Activated CD8-positive, alpha-beta memory T cell treated with anti-CD3 and anti-CD28 coated beads for 36 hours (primary cell): ENCODE results near the gene NOP53. TPM values are rescaled to one million over a fixed set of nuclear protein-coding genes. Genes with fewer than 3 reads are reported as not detected.
"Not testable (repeated sequence)": the region's sequence is repeated elsewhere in the genome, so short reads cannot be mapped to it uniquely, and the experiment has no call there.

Experiments used
- CTCF ChIA-PET: fragments of 350-600 bp; sonication (Branson Sonifier 250); formaldehyde crosslinking; loops from one replicate; lab custom pipeline; 2021; ENCODE audit warnings: antibody characterized with exemption; lab: Charles Lee
- POLR2A ChIA-PET: fragments of 350-600 bp; sonication (Branson Sonifier 250); formaldehyde crosslinking; loops from one replicate; lab custom pipeline; 2021; ENCODE audit warnings: antibody characterized with exemption; lab: Charles Lee
- total RNA-seq, 2 experiments: library from RNA; stranded (reverse); gene quantifications; one replicate each; pipeline ENCODE4 v1.2.3, GENCODE V29; 2021

NOP53 gene
- total RNA-seq, 2 experiments from 2014 or later, result 201 to 204 TPM

- ChIA-PET CTCF (no interaction called here), POLR2A (interaction anchor here (0.5 to 0.6 kb wide), 2 partner anchors 100 to 106 kb away, joined by 3 to 4 read pairs; no protein-coding TSS in a partner anchor)
Measured at GRCh38 chr19:47762615-47763308, 17.4 kb downstream of the NOP53 start.

- ChIA-PET CTCF (interaction anchor here (0.5 to 1.2 kb wide), 3 partner anchors 8 to 1797 kb away, joined by 3 to 4 read pairs (median 3); no protein-coding TSS in a partner anchor), POLR2A (interaction anchor here (0.7 kb wide), 1 partner anchor 11 kb away, joined by 11 read pairs; no protein-coding TSS in a partner anchor)
Measured at GRCh38 chr19:47764705-47765104, 19.4 kb downstream of the NOP53 start.

GRCh38 chr19:47765523-47766358 lies 20.4 kb downstream of the NOP53 start:
- POLR2A ChIA-PET, result interaction anchor here (0.7 kb wide), 1 partner anchor 487 kb away, joined by 5 read pairs; no protein-coding TSS in a partner anchor
- CTCF ChIA-PET, result interaction anchor here (0.7 to 1.3 kb wide), 5 partner anchors 9 to 48 kb away, joined by 3 to 4 read pairs (median 3); no protein-coding TSS in a partner anchor

GRCh38 chr19:47766359-47766620 lies 20.9 kb downstream of the NOP53 start:
- ChIA-PET CTCF (interaction anchor here (1.2 to 1.3 kb wide), 3 partner anchors 11 to 47 kb away, joined by 3 to 4 read pairs (median 4); no protein-coding TSS in a partner anchor), POLR2A (no interaction called here)

- ChIA-PET POLR2A (no interaction called here), CTCF (interaction anchor here (1.2 kb wide), 1 partner anchor 11 kb away, joined by 4 read pairs; no protein-coding TSS in a partner anchor)
Measured at GRCh38 chr19:47766670-47767069, 21.3 kb downstream of the NOP53 start.

GRCh38 chr19:47767349-47767748 lies 22.0 kb downstream of the NOP53 start:
- CTCF ChIA-PET, result interaction anchor here (0.6 to 1.2 kb wide), 3 partner anchors 12 to 1324 kb away, joined by 3 to 4 read pairs (median 4); no protein-coding TSS in a partner anchor
- POLR2A ChIA-PET, result interaction anchor here (0.6 kb wide), 1 partner anchor 17 kb away, joined by 6 read pairs; no protein-coding TSS in a partner anchor

- ChIA-PET CTCF (no interaction called here), POLR2A (no interaction called here)
Measured at GRCh38 chr19:47768604-47769003, 23.3 kb downstream of the NOP53 start.

- POLR2A ChIA-PET, result no interaction called here
Measured at GRCh38 chr19:47769534-47769933, 24.2 kb downstream of the NOP53 start.

GRCh38 chr19:47771291-47771690 lies 25.9 kb downstream of the NOP53 start:
- POLR2A ChIA-PET, result interaction anchor here (0.7 kb wide), 1 partner anchor 28 kb away, joined by 3 read pairs; no protein-coding TSS in a partner anchor
- CTCF ChIA-PET, result not testable (repeated sequence)

More at GRCh38 chr19:47769534-47769933, 24.2 kb downstream of the NOP53 start:
- CTCF ChIA-PET, result no interaction called here

- ChIA-PET CTCF (interaction anchor here (1.1 kb wide), 1 partner anchor 64 kb away, joined by 3 read pairs; the partner anchor contains the start of gene EHD2), POLR2A (no interaction called here)
Measured at GRCh38 chr19:47776568-47776967, 31.2 kb downstream of the NOP53 start.

GRCh38 chr19:47777245-47778048 lies 32.1 kb downstream of the NOP53 start:
- ChIA-PET POLR2A (interaction anchor here (0.5 kb wide), 2 partner anchors 17 to 34 kb away, joined by 3 read pairs; no protein-coding TSS in a partner anchor), CTCF (interaction anchor here (0.8 to 1.1 kb wide), 2 partner anchors 32 to 64 kb away, joined by 3 read pairs; partner anchors contain the start of genes EHD2 and NOP53)

- CTCF ChIA-PET, result no interaction called here
- POLR2A ChIA-PET, result interaction anchor here (0.5 kb wide), 2 partner anchors 16 to 35 kb away, joined by 3 read pairs; no protein-coding TSS in a partner anchor
Measured at GRCh38 chr19:47778049-47778953, 33.0 kb downstream of the NOP53 start, which contains the start of gene SELENOW. Gene SELENOW, plus strand, starts transcription at chr19:47778703. Its CDS starts 83 bp downstream, at chr19:47778786.

- ChIA-PET POLR2A (no interaction called here), CTCF (no interaction called here)
Measured at GRCh38 chr19:47778954-47779351, 33.6 kb downstream of the NOP53 start.

- ChIA-PET CTCF (no interaction called here), POLR2A (no interaction called here)
Measured at GRCh38 chr19:47779524-47780214, 34.3 kb downstream of the NOP53 start.

GRCh38 chr19:47780215-47780551 lies 34.8 kb downstream of the NOP53 start:
- CTCF ChIA-PET, result no interaction called here
- POLR2A ChIA-PET, result no interaction called here

- CTCF ChIA-PET, result interaction anchor here (1.0 kb wide), 2 partner anchors 8 to 223 kb away, joined by 3 read pairs; no protein-coding TSS in a partner anchor
- POLR2A ChIA-PET, result no interaction called here
Measured at GRCh38 chr19:47781590-47782262, 36.4 kb downstream of the NOP53 start.
